ENCODE results near the gene CDKAL1. TPM values are rescaled to one million over a fixed set of nuclear protein-coding genes. Genes with fewer than 3 reads are reported as not detected.

The CDKAL1 gene
- total and polyA plus RNA-seq, 2 donors from 2014 or later, result 4.6 to 20.2 TPM

- Histone ChIP-seq H3K27ac (ENCODE audit: low read depth in 2 of 2, low read length in 2 of 2) (no peak overlapping the region), H3K36me3 (ENCODE audit: control insufficient read depth in 2 of 3, insufficient read depth in 3 of 3, low read length in 3 of 3) (no peaks in the 10 kb centered on the region), H3K4me1 (ENCODE audit: control insufficient read depth in 2 of 3, insufficient read depth in 2 of 3, low read depth in 1 of 3, low read length in 3 of 3) (no peaks in the 10 kb centered on the region), H3K9me3 (ENCODE audit: control insufficient read depth in 2 of 3, insufficient read depth in 1 of 3, low read length in 3 of 3) (no peaks in the 10 kb centered on the region), H3K27me3 (ENCODE audit: control insufficient read depth, insufficient read depth, low read length) (no peaks in the 10 kb centered on the region), H3K9ac (ENCODE audit: low read length in 3 of 3) (no peak overlapping the region), H3K4me3 (ENCODE audit: low read length in 3 of 3) (no peak overlapping the region)
- no peak for DNase-seq
- no peak for TF ChIP-seq CTCF (IDR thresholded peaks at IDR 0.05; ENCODE audit: borderline replicate concordance, extremely low read depth, insufficient read depth)
- intact Hi-C loops (cut with DNase I), result no loop called here
- FAIRE-seq, result no peak
Measured at GRCh38 chr6:21099338-21100314, 565.4 kb downstream of the CDKAL1 start.

DNA sequence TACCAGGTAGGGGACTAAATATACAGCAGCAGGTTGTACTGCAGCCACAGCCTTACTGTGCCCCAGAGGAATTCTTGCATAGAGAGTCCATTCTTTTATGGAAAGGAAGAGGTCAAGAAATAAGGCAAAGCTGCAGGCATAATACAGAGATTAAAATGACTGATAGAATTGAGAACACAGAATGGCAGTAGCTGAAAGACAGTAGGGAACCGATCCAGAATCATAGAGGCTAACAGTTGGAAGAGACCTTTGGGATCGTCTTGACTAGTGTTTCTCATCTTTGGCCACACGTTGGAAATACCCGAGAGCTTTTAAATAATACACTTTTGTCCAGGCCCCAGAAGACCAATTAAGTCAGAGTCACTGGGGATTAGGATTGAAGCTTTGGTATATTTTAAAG, 566.7 kb downstream of the CDKAL1 start:
- FAIRE-seq, result no peak
- no peaks in the 10 kb centered on the region for H3K4me1 ChIP-seq (ENCODE audit: control insufficient read depth in 2 of 3, insufficient read depth in 2 of 3, low read depth in 1 of 3, low read length in 3 of 3)
- H3K9ac ChIP-seq (ENCODE audit: low read length in 3 of 3), result no peak overlapping the region
- H3K9me3 ChIP-seq (ENCODE audit: control insufficient read depth in 2 of 3, insufficient read depth in 1 of 3, low read length in 3 of 3), result no peaks in the 10 kb centered on the region
- H3K36me3 ChIP-seq (ENCODE audit: control insufficient read depth in 2 of 3, insufficient read depth in 3 of 3, low read length in 3 of 3), result no peaks in the 10 kb centered on the region
- TF ChIP-seq CTCF (IDR thresholded peaks at IDR 0.05; ENCODE audit: borderline replicate concordance, extremely low read depth, insufficient read depth), result no peak
- DNase-seq, result no peak
- no peak overlapping the region for H3K4me3 ChIP-seq (ENCODE audit: low read length in 3 of 3)
- H3K27me3 ChIP-seq (ENCODE audit: control insufficient read depth, insufficient read depth, low read length), result no peaks in the 10 kb centered on the region
- no peak overlapping the region for H3K27ac ChIP-seq (ENCODE audit: low read depth in 2 of 2, low read length in 2 of 2)
- intact Hi-C loops (cut with DNase I), result no loop called here

- no peaks in the 10 kb centered on the region for H3K4me1 ChIP-seq (ENCODE audit: control insufficient read depth in 2 of 3, insufficient read depth in 2 of 3, low read depth in 1 of 3, low read length in 3 of 3)
- FAIRE-seq (no peak), DNase-seq (no peak)
- no peak for TF ChIP-seq CTCF (IDR thresholded peaks at IDR 0.05; ENCODE audit: borderline replicate concordance, extremely low read depth, insufficient read depth)
- H3K9me3 ChIP-seq (ENCODE audit: control insufficient read depth in 2 of 3, insufficient read depth in 1 of 3, low read length in 3 of 3), result no peaks in the 10 kb centered on the region
- no peaks in the 10 kb centered on the region for H3K36me3 ChIP-seq (ENCODE audit: control insufficient read depth in 2 of 3, insufficient read depth in 3 of 3, low read length in 3 of 3)
- H3K4me3 ChIP-seq (ENCODE audit: low read length in 3 of 3), result no peak overlapping the region
- H3K9ac ChIP-seq (ENCODE audit: low read length in 3 of 3), result no peak overlapping the region
- no peaks in the 10 kb centered on the region for H3K27me3 ChIP-seq (ENCODE audit: control insufficient read depth, insufficient read depth, low read length)
- intact Hi-C loops (cut with DNase I), result no loop called here
- no peak overlapping the region for H3K27ac ChIP-seq (ENCODE audit: low read depth in 2 of 2, low read length in 2 of 2)
Measured at GRCh38 chr6:21101694-21102093, 567.4 kb downstream of the CDKAL1 start.

All from kidney (tissue), 14 donors.